A549 (cell line): ENCODE data around the gene LGI2.

Source experiments
- CHD2 ChIP-seq: fragments of 150-350 bp; IDR thresholded peaks from 2 replicates; pipeline ENCODE4 v1.6.1; 2014; ENCODE audit warnings: low read length; ENCODE audit not compliant: partially characterized antibody
- EP300 ChIP-seq, 2 experiments: fragments of >200 bp; sonication (Bioruptor Twin); formaldehyde crosslinking; IDR thresholded peaks; 2 replicates in 1 of 2; 3 replicates in 1 of 2; pipeline ENCODE4 v1.6.1; 2016 to 2017
- JUNB ChIP-seq: fragments of >200 bp; sonication (Bioruptor Twin); formaldehyde crosslinking; IDR thresholded peaks from 2 replicates; pipeline ENCODE4 v1.6.1; 2016
- KDM5A ChIP-seq: fragments of 200-600 bp; sonication (generic); IDR thresholded peaks from 2 replicates; pipeline ENCODE4 v1.6.1; 2016; ENCODE audit warnings: antibody characterized with exemption, mild to moderate bottlenecking
- MAFK ChIP-seq: fragments of 450-650 bp; IDR thresholded peaks from 2 replicates; pipeline ENCODE4 v1.6.1; 2014; ENCODE audit not compliant: partially characterized antibody
- MAZ ChIP-seq: fragments of 150-350 bp; IDR thresholded peaks from 2 replicates; pipeline ENCODE4 v1.6.1; 2014; ENCODE audit warnings: antibody characterized with exemption, low read depth, low read length, borderline replicate concordance
- NR3C1 ChIP-seq: fragments of >200 bp; sonication (Bioruptor Twin); formaldehyde crosslinking; IDR thresholded peaks from 3 replicates; pipeline ENCODE4 v1.6.1; 2017
- POLR2A ChIP-seq: IDR thresholded peaks from 2 replicates; pipeline ENCODE4 v1.6.1; 2012; ENCODE audit warnings: mild to moderate bottlenecking, low read length
- RCOR1 ChIP-seq: fragments of 150-350 bp; IDR thresholded peaks from 2 replicates; pipeline ENCODE4 v1.6.1; 2014; ENCODE audit warnings: antibody characterized with exemption, low read length, low read depth
- TF ChIP-seq, protein P1 (sequence below): fragments of >200 bp; sonication (Bioruptor Twin); formaldehyde crosslinking; IDR thresholded peaks from 3 replicates; pipeline ENCODE4 v1.5.1; 2016
- TF ChIP-seq, protein P2 (sequence below): IDR thresholded peaks from 2 replicates; pipeline ENCODE4 v1.6.1; 2012

DNA sequence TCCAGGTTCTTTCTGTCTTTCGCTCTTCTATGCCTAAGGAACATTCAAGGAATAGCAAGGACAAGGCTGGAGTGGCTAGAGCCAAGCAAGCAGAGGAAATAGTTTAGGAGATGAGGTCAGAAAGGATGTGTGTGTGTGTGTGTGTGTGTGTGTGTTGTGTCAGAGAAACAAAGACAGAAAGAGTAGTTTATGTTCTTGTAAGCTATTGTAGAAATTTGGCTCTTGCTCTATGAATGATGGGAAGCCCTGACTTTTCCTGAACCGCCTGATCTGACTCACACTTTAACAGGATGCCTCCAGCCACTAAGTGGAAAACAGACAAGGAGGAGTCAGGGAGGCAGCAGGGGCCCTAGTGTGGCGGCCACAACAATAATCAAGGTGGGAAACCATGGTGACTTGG lies 39.7 kb downstream of the LGI2 start:
- TF ChIP-seq, protein P1, sequence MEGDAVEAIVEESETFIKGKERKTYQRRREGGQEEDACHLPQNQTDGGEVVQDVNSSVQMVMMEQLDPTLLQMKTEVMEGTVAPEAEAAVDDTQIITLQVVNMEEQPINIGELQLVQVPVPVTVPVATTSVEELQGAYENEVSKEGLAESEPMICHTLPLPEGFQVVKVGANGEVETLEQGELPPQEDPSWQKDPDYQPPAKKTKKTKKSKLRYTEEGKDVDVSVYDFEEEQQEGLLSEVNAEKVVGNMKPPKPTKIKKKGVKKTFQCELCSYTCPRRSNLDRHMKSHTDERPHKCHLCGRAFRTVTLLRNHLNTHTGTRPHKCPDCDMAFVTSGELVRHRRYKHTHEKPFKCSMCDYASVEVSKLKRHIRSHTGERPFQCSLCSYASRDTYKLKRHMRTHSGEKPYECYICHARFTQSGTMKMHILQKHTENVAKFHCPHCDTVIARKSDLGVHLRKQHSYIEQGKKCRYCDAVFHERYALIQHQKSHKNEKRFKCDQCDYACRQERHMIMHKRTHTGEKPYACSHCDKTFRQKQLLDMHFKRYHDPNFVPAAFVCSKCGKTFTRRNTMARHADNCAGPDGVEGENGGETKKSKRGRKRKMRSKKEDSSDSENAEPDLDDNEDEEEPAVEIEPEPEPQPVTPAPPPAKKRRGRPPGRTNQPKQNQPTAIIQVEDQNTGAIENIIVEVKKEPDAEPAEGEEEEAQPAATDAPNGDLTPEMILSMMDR, result no peak
- TF ChIP-seq EP300 (IDR thresholded peaks at IDR 0.05) (no peak), CHD2 (no peak), MAFK (no peak), JUNB (no peak), MAZ (no peak), RCOR1 (no peak), NR3C1 (no peak), POLR2A (no peak), KDM5A (no peak)
- TF ChIP-seq, protein P2, sequence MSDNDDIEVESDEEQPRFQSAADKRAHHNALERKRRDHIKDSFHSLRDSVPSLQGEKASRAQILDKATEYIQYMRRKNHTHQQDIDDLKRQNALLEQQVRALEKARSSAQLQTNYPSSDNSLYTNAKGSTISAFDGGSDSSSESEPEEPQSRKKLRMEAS, result no peak
